Naive thymus-derived CD4-positive, alpha-beta T cell (primary cell): Measurements from ENCODE around the gene P2RX1. TPM values are rescaled to one million over a fixed set of nuclear protein-coding genes. Genes with fewer than 3 reads are reported as not detected.

Experiments used
- ATAC-seq: fragments of 150-1000 bp; cut with Tn5 transposase; 2 replicates; pipeline ENCODE4 v1.10.0; 2021; ENCODE audit warnings: mild to moderate bottlenecking, moderate library complexity
- CTCF ChIA-PET: fragments of 350-600 bp; sonication (Branson Sonifier 250); formaldehyde crosslinking; loops from one replicate; lab custom pipeline; 2021; ENCODE audit warnings: antibody characterized with exemption; lab: Charles Lee
- POLR2A ChIA-PET: fragments of 350-600 bp; sonication (Branson Sonifier 250); formaldehyde crosslinking; loops from one replicate; lab custom pipeline; 2021; ENCODE audit warnings: antibody characterized with exemption, inconsistent platforms; lab: Charles Lee
- DNase-seq, 9 donors: peaks; one replicate each; pipeline versions ENCODE4 v3.0.0 to v3.0.0-alpha.2; 2020 to 2022; ENCODE audit warnings: mixed read lengths in 1 of 9
- H3K27ac ChIP-seq: one replicate; pipeline ENCODE4 v1.7.0; 2013; ENCODE audit warnings: mild to moderate bottlenecking, low read depth, low read length, moderate library complexity
- H3K27me3 ChIP-seq, 2 donors: one replicate each; pipeline ENCODE4 v1.7.0; 2013; ENCODE audit warnings: low read length in 2 of 2, mild to moderate bottlenecking in 2 of 2, moderate library complexity in 2 of 2; ENCODE audit not compliant: control insufficient read depth in 2 of 2, insufficient read depth in 2 of 2
- H3K36me3 ChIP-seq, 3 experiments: 1 replicate in 2 of 3; 2 replicates in 1 of 3; pipeline ENCODE4 v1.7.0; 2013; ENCODE audit warnings: low read length in 3 of 3, mild to moderate bottlenecking in 3 of 3, moderate library complexity in 1 of 3; ENCODE audit not compliant: insufficient read depth in 3 of 3, control insufficient read depth in 2 of 3
- H3K4me1 ChIP-seq, 2 donors: one replicate each; pipeline ENCODE4 v1.7.0; 2013; ENCODE audit warnings: low read length in 2 of 2, mild to moderate bottlenecking in 2 of 2, moderate library complexity in 1 of 2; ENCODE audit not compliant: control insufficient read depth in 2 of 2, insufficient read depth in 2 of 2
- H3K4me3 ChIP-seq: 2 replicates; pipeline ENCODE4 v1.7.0; 2013; ENCODE audit warnings: mild to moderate bottlenecking, low read length
- H3K9me3 ChIP-seq, 3 experiments: 1 replicate in 2 of 3; 2 replicates in 1 of 3; pipeline ENCODE4 v1.7.0; 2013; ENCODE audit warnings: low read length in 3 of 3; ENCODE audit not compliant: control insufficient read depth in 2 of 3
- H3K27ac Mint-ChIP-seq, 9 donors: one replicate each; pipeline ENCODE4 v1.8.0; 2020 to 2022; ENCODE audit warnings: mixed read lengths in 9 of 9, mild to moderate bottlenecking in 8 of 9, moderate library complexity in 5 of 9, inconsistent platforms in 2 of 9
- H3K27me3 Mint-ChIP-seq, 5 donors: one replicate each; pipeline ENCODE4 v1.8.0; 2021 to 2022; ENCODE audit warnings: mixed read lengths in 5 of 5, mild to moderate bottlenecking in 1 of 5
- H3K36me3 Mint-ChIP-seq, 5 donors: one replicate each; pipeline ENCODE4 v1.8.0; 2020 to 2022; ENCODE audit warnings: mixed read lengths in 5 of 5, mild to moderate bottlenecking in 3 of 5, inconsistent platforms in 1 of 5
- H3K4me1 Mint-ChIP-seq, 7 donors: one replicate each; pipeline ENCODE4 v1.8.0; 2020 to 2022; ENCODE audit warnings: mixed read lengths in 7 of 7, mild to moderate bottlenecking in 3 of 7, inconsistent platforms in 1 of 7
- H3K4me3 Mint-ChIP-seq, 10 donors: one replicate each; pipeline ENCODE4 v1.8.0; 2020 to 2022; ENCODE audit warnings: mild to moderate bottlenecking in 10 of 10, mixed read lengths in 10 of 10, moderate library complexity in 6 of 10, inconsistent platforms in 2 of 10
- H3K9me3 Mint-ChIP-seq, 11 donors: one replicate each; pipeline ENCODE4 v1.8.0; 2020 to 2022; ENCODE audit warnings: mixed read lengths in 11 of 11, mild to moderate bottlenecking in 4 of 11, inconsistent platforms in 1 of 11, moderate library complexity in 1 of 11
- intact Hi-C, 2 donors: fragments of 100-400 bp; cut with micrococcal nuclease; formaldehyde crosslinking; loops; one replicate each; pipeline ENCODE4 v1.15.1; 2023
- polyA plus RNA-seq, 2 donors: library from polyadenylated mRNA; unstranded; fragments of 300-500 nt; fragmentation: Illumina TruSeq; gene quantifications; one replicate each; pipeline ENCODE4 v1.2.3, GENCODE V29; 2021
- total RNA-seq, 6 experiments: library from RNA in 5 of 6; stranded (reverse) in 5 of 6; gene quantifications; 1 replicate in 5 of 6; 2 replicates in 1 of 6; pipeline ENCODE4 v1.2.3 and lab custom pipeline; 2021 to 2026

P2RX1 gene
- total and polyA plus RNA-seq, 7 experiments from 2014 or later = 0.27 to 53.7 (median 2.7) TPM; not detected in 3

DNA sequence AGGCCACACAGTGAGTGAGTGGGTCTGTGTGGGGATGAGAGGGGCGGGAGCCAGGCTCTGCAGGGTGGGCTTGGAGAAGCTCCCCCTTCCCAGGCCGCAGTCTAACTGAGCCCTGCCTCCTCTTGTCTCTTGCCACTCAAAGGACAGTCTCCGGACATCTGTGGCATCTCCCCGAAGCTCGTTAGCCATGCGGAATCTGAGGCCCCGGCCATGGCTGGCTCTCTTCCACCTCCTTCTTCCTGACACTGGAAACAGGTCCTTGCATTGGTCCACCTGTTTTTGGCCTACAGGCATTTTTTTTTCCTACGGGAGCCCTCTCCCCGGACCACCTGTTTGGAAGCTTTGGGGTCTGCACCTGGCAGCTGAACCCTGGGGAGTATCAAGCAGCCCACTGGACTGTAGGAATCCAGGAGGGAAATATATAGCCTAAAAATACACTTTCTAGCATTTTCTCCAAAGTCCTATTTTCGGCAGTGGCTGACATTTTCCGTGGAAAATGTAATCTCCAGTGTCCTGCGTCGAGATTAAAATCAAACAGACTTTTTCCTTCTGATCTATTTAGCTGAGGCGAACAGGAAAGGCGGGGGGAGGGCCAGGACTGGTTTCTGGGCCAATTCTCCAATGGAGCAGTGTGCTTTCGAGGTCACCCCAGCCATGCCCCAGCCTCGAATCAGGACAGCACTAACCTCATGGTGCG, 38.9 kb upstream of the P2RX1 start:
- Histone ChIP-seq H3K36me3 (peaks cover 6 to 78% (median 7%) of the 10 kb centered on the region in 3 experiments), H3K4me3 (no peak overlapping the region)
- POLR2A ChIA-PET = no interaction called here

GRCh38 chr17:3954086-3954485, 37.8 kb upstream of the P2RX1 start:
- H3K27ac Mint-ChIP-seq = no peak overlapping the region
- H3K36me3 ChIP-seq = peaks cover 6 to 80% (median 11%) of the 10 kb centered on the region in 3 experiments
- ChIA-PET CTCF (interaction anchor here (1.5 kb wide), 1 partner anchor 11 kb away, joined by 3 read pairs; no protein-coding TSS in a partner anchor), POLR2A (interaction anchor here (1.1 kb wide), 2 partner anchors 9 to 22 kb away, joined by 3 to 4 read pairs; partner anchors contain the start of gene ATP2A3)
- no peak overlapping the region for H3K4me3 Mint-ChIP-seq
- no peaks in the 10 kb centered on the region for H3K9me3 Mint-ChIP-seq
- peaks cover 18 to 30% (median 28%) of the 10 kb centered on the region in 7 donors for H3K4me1 Mint-ChIP-seq
- H3K4me1 ChIP-seq = peaks cover under 1 to 14% of the 10 kb centered on the region in 2 donors
- no peaks in the 10 kb centered on the region for H3K27me3 ChIP-seq
- DNase-seq (no peak), ATAC-seq (no peak)
- intact Hi-C loops = no loop called here
- peaks cover 0 to 12% (median 5%) of the 10 kb centered on the region in 5 donors for H3K36me3 Mint-ChIP-seq
- no peaks in the 10 kb centered on the region for H3K9me3 ChIP-seq
- H3K27ac ChIP-seq = no peak overlapping the region
- H3K4me3 ChIP-seq = no peak overlapping the region
- no peaks in the 10 kb centered on the region for H3K27me3 Mint-ChIP-seq

More for the DNA sequence above, 38.9 kb upstream of the P2RX1 start:
- CTCF ChIA-PET = interaction anchor here (0.6 kb wide), 1 partner anchor 13 kb away, joined by 3 read pairs; no protein-coding TSS in a partner anchor
- Mint-ChIP-seq H3K9me3 (no peaks in the 10 kb centered on the region), H3K36me3 (peaks cover 0 to 8% (median 0%) of the 10 kb centered on the region in 5 donors), H3K27ac (peak overlapping the region in 6 of 9 donors; percentile 46 to 62 (median 53)), H3K4me3 (no peak overlapping the region), H3K27me3 (no peaks in the 10 kb centered on the region), H3K4me1 (peaks cover 24 to 40% (median 36%) of the 10 kb centered on the region in 7 donors)
- H3K4me1 ChIP-seq = peaks cover 11 to 25% of the 10 kb centered on the region in 2 donors
- ATAC-seq (no peak), DNase-seq (no peak)
- H3K27ac ChIP-seq = peak overlapping the region; percentile 14
- intact Hi-C loops = no loop called here
- no peaks in the 10 kb centered on the region for H3K9me3 ChIP-seq
- no peaks in the 10 kb centered on the region for H3K27me3 ChIP-seq

GRCh38 chr17:3953542-3953941, 37.3 kb upstream of the P2RX1 start:
- Histone ChIP-seq H3K9me3 (no peaks in the 10 kb centered on the region), H3K4me1 (peaks cover 0 to 14% of the 10 kb centered on the region in 2 donors), H3K36me3 (peaks cover 6 to 84% (median 12%) of the 10 kb centered on the region in 3 experiments), H3K27me3 (no peaks in the 10 kb centered on the region), H3K4me3 (no peak overlapping the region), H3K27ac (no peak overlapping the region)
- Mint-ChIP-seq H3K27ac (no peak overlapping the region), H3K4me3 (no peak overlapping the region), H3K27me3 (no peaks in the 10 kb centered on the region), H3K4me1 (peaks cover 17 to 28% (median 26%) of the 10 kb centered on the region in 7 donors), H3K36me3 (peaks cover 0 to 13% (median 6%) of the 10 kb centered on the region in 5 donors), H3K9me3 (no peaks in the 10 kb centered on the region)
- DNase-seq = no peak
- ATAC-seq = no peak
- ChIA-PET CTCF (interaction anchor here (1.5 kb wide), 1 partner anchor 12 kb away, joined by 3 read pairs; no protein-coding TSS in a partner anchor), POLR2A (interaction anchor here (0.8 to 1.1 kb wide), 3 partner anchors 10 to 21 kb away, joined by 3 to 4 read pairs (median 4); partner anchors contain the start of gene ATP2A3)
- intact Hi-C loops = no loop called here

DNA sequence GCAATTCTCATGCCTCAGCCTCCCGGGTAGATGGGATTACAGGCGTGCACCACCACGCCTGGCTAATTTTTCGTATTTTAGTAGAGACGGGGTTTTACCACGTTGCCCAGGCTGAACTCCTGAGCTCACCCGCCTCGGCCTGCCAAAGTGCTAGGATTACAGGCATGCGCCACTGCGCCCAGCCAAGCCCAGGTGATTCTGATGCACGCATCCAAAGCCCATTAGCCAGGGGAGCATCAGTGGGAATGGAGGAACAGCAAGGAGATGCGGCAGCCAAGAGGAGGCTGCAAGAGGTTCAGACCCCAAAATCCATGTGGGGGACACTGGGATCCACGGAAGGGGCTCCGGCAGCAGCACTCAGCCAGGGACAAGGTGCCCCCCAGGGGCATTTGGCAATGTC, 35.9 kb upstream of the P2RX1 start:
- intact Hi-C loops = no loop called here
- ATAC-seq (no peak), DNase-seq (no peak)
- H3K27ac Mint-ChIP-seq = peak overlapping the region in 2 of 9 donors; percentile 52 to 75
- no peaks in the 10 kb centered on the region for H3K9me3 Mint-ChIP-seq
- ChIA-PET POLR2A (interaction anchor here (1.2 kb wide), 1 partner anchor 17 kb away, joined by 3 read pairs; no protein-coding TSS in a partner anchor), CTCF (no interaction called here)
- H3K9me3 ChIP-seq = no peaks in the 10 kb centered on the region
- peaks cover 9 to 22% (median 14%) of the 10 kb centered on the region in 7 donors for H3K4me1 Mint-ChIP-seq
- H3K27me3 ChIP-seq = no peaks in the 10 kb centered on the region
- peaks cover 6 to 86% (median 18%) of the 10 kb centered on the region in 3 experiments for H3K36me3 ChIP-seq
- peaks cover 0 to 7% of the 10 kb centered on the region in 2 donors for H3K4me1 ChIP-seq
- H3K4me3 Mint-ChIP-seq = no peak overlapping the region
- H3K27me3 Mint-ChIP-seq = no peaks in the 10 kb centered on the region
- no peak overlapping the region for H3K27ac ChIP-seq
- H3K36me3 Mint-ChIP-seq = peaks cover 4 to 11% (median 8%) of the 10 kb centered on the region in 5 donors
- no peak overlapping the region for H3K4me3 ChIP-seq

GRCh38 chr17:3951420-3951819, 35.2 kb upstream of the P2RX1 start:
- peaks cover 2 to 15% (median 6%) of the 10 kb centered on the region in 7 donors for H3K4me1 Mint-ChIP-seq
- Histone ChIP-seq H3K9me3 (no peaks in the 10 kb centered on the region), H3K27me3 (no peaks in the 10 kb centered on the region), H3K27ac (no peak overlapping the region), H3K4me1 (peaks cover 0 to 1% of the 10 kb centered on the region in 2 donors), H3K36me3 (peaks cover 6 to 86% (median 26%) of the 10 kb centered on the region in 3 experiments), H3K4me3 (no peak overlapping the region)
- intact Hi-C loops = no loop called here
- ATAC-seq (no peak), DNase-seq (no peak)
- H3K27me3 Mint-ChIP-seq = no peaks in the 10 kb centered on the region
- ChIA-PET POLR2A (interaction anchor here (1.2 kb wide), 1 partner anchor 18 kb away, joined by 3 read pairs; no protein-coding TSS in a partner anchor), CTCF (no interaction called here)
- peaks cover 4 to 10% (median 8%) of the 10 kb centered on the region in 5 donors for H3K36me3 Mint-ChIP-seq
- H3K9me3 Mint-ChIP-seq = no peaks in the 10 kb centered on the region
- no peak overlapping the region for H3K4me3 Mint-ChIP-seq
- no peak overlapping the region for H3K27ac Mint-ChIP-seq

DNA sequence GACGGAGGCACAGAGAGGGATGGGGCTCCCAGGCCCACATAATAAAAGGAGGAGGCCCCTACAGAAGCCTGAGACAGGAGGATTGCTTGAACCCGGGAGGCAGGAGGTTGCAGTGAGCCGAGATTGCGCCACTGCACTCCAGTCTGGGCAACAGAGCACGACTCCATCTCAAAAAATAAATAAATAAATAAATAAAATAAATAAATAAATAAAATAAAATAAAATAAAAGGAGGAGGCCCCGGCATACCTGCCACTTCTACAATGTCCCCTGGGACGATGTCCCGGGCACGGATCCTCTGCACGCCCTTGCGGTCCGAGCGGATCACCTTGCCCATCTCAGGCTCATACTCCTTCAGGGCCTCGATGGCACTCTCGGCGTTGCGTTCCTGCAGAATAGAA, 34.7 kb upstream of the P2RX1 start:
- ChIA-PET CTCF (no interaction called here), POLR2A (no interaction called here)
- H3K36me3 Mint-ChIP-seq = peaks cover 4 to 10% (median 8%) of the 10 kb centered on the region in 5 donors
- peaks cover 6 to 86% (median 27%) of the 10 kb centered on the region in 3 experiments for H3K36me3 ChIP-seq
- no peak overlapping the region for H3K27ac Mint-ChIP-seq
- H3K27me3 Mint-ChIP-seq = no peaks in the 10 kb centered on the region
- H3K9me3 Mint-ChIP-seq = no peaks in the 10 kb centered on the region
- H3K27me3 ChIP-seq = no peaks in the 10 kb centered on the region
- no peak overlapping the region for H3K4me3 ChIP-seq
- H3K27ac ChIP-seq = no peak overlapping the region
- DNase-seq (no peak), ATAC-seq (no peak)
- H3K4me3 Mint-ChIP-seq = no peak overlapping the region
- intact Hi-C loops = no loop called here
- H3K4me1 ChIP-seq = no peaks in the 10 kb centered on the region
- H3K9me3 ChIP-seq = no peaks in the 10 kb centered on the region
- H3K4me1 Mint-ChIP-seq = peaks cover 0 to 12% (median 2%) of the 10 kb centered on the region in 7 donors
